ENCODE measurements around the gene TMC3. TPM values are rescaled to one million over a fixed set of nuclear protein-coding genes. Genes with fewer than 3 reads are reported as not detected.

TMC3 gene
- total RNA-seq, 2 experiments from 2014 or later = not detected

- Histone ChIP-seq H3K4me3 (ENCODE audit: low read depth, low read length, poor library complexity, severe bottlenecking) (no peak overlapping the region), H3K4me2 (ENCODE audit: low read length) (no peak overlapping the region), H3K4me1 (ENCODE audit: insufficient read depth, low read length, poor library complexity, severe bottlenecking) (peaks cover 76% of the 10 kb centered on the region), H3K27ac (ENCODE audit: low read depth, low read length, poor library complexity, severe bottlenecking) (no peak overlapping the region), H2AFZ (ENCODE audit: low read length) (no peak overlapping the region), H3K36me3 (ENCODE audit: insufficient read depth, low read length) (no peaks in the 10 kb centered on the region), H3K9me3 (ENCODE audit: low read length) (no peaks in the 10 kb centered on the region), H4K20me1 (ENCODE audit: insufficient read depth, low read length) (no peaks in the 10 kb centered on the region), H3K9me2 (ENCODE audit: insufficient read depth, low read length) (no peaks in the 10 kb centered on the region), H3K79me2 (ENCODE audit: insufficient read depth, low read depth, low read length) (no peaks in the 10 kb centered on the region)
- no peak for TF ChIP-seq CTCF (conservative IDR thresholded peaks at IDR 0.05; ENCODE audit: low read length)
- TF ChIP-seq EZH2phosphoT487 (IDR thresholded peaks at IDR 0.05; ENCODE audit: borderline replicate concordance, low read depth, low read length) = no peak
- intact Hi-C loops (cut with micrococcal nuclease; ENCODE audit: unreplicated experiment) = no loop called here
- POLR2A ChIA-PET = interaction anchor here (2.1 kb wide), 1 partner anchor 48 kb away, joined by 4 read pairs; no protein-coding TSS in a partner anchor
- CTCF ChIA-PET (ENCODE audit: unreplicated experiment) = no interaction called here
- DNase-seq (ENCODE audit: low spot score) = no peak
- no TSS peak for BruUV-seq (replicated peaks)
These were observed 86.0 kb downstream of the TMC3 start for GRCh38 chr15:81288040-81288439.

GRCh38 chr15:81286621-81287121 lies 87.3 kb downstream of the TMC3 start:
- Histone ChIP-seq H3K79me2 (ENCODE audit: insufficient read depth, low read depth, low read length) (no peaks in the 10 kb centered on the region), H4K20me1 (ENCODE audit: insufficient read depth, low read length) (no peaks in the 10 kb centered on the region), H3K9me3 (ENCODE audit: low read length) (no peaks in the 10 kb centered on the region), H3K4me3 (ENCODE audit: low read depth, low read length, poor library complexity, severe bottlenecking) (no peak overlapping the region), H3K27ac (ENCODE audit: low read depth, low read length, poor library complexity, severe bottlenecking) (peak overlapping the region; percentile 68), H3K4me2 (ENCODE audit: low read length) (peak overlapping the region; percentile 66), H3K4me1 (ENCODE audit: insufficient read depth, low read length, poor library complexity, severe bottlenecking) (peaks cover 62% of the 10 kb centered on the region), H3K9me2 (ENCODE audit: insufficient read depth, low read length) (no peaks in the 10 kb centered on the region), H3K36me3 (ENCODE audit: insufficient read depth, low read length) (no peaks in the 10 kb centered on the region), H2AFZ (ENCODE audit: low read length) (peak overlapping the region; percentile 69)
- ChIA-PET CTCF (ENCODE audit: unreplicated experiment) (interaction anchor here (0.7 kb wide), 1 partner anchor 10 kb away, joined by 3 read pairs; no protein-coding TSS in a partner anchor), POLR2A (interaction anchor here (0.9 to 2.1 kb wide), 4 partner anchors 9 to 49 kb away, joined by 3 to 15 read pairs (median 4); no protein-coding TSS in a partner anchor)
- TF ChIP-seq EZH2phosphoT487 (IDR thresholded peaks at IDR 0.05; ENCODE audit: borderline replicate concordance, low read depth, low read length) (no peak), CTCF (conservative IDR thresholded peaks at IDR 0.05; ENCODE audit: low read length) (no peak)
- intact Hi-C loops (cut with micrococcal nuclease; ENCODE audit: unreplicated experiment) = no loop called here
- no TSS peak for BruUV-seq (replicated peaks)
- DNase-seq (ENCODE audit: low spot score) = no peak

GRCh38 chr15:81285461-81285860 lies 88.6 kb downstream of the TMC3 start:
- Histone ChIP-seq H3K36me3 (ENCODE audit: insufficient read depth, low read length) (no peaks in the 10 kb centered on the region), H3K79me2 (ENCODE audit: insufficient read depth, low read depth, low read length) (no peaks in the 10 kb centered on the region), H3K9me3 (ENCODE audit: low read length) (no peaks in the 10 kb centered on the region), H3K4me1 (ENCODE audit: insufficient read depth, low read length, poor library complexity, severe bottlenecking) (peaks cover 50% of the 10 kb centered on the region), H4K20me1 (ENCODE audit: insufficient read depth, low read length) (no peaks in the 10 kb centered on the region), H3K27ac (ENCODE audit: low read depth, low read length, poor library complexity, severe bottlenecking) (peak overlapping the region; percentile 68), H3K4me2 (ENCODE audit: low read length) (peak overlapping the region; percentile 66), H3K4me3 (ENCODE audit: low read depth, low read length, poor library complexity, severe bottlenecking) (peak overlapping the region; percentile 29), H3K9me2 (ENCODE audit: insufficient read depth, low read length) (no peaks in the 10 kb centered on the region), H2AFZ (ENCODE audit: low read length) (peak overlapping the region; percentile 69; the same call in 1 of the 2 replicates)
- BruUV-seq (replicated peaks) = no TSS peak
- no peak for DNase-seq (ENCODE audit: low spot score)
- CTCF ChIA-PET (ENCODE audit: unreplicated experiment) = interaction anchor here (0.5 kb wide), 1 partner anchor 65 kb away, joined by 3 read pairs; no protein-coding TSS in a partner anchor
- POLR2A ChIA-PET = interaction anchor here (2.0 kb wide), 1 partner anchor 10 kb away, joined by 15 read pairs; no protein-coding TSS in a partner anchor
- TF ChIP-seq CTCF (conservative IDR thresholded peaks at IDR 0.05; ENCODE audit: low read length) (no peak), EZH2phosphoT487 (IDR thresholded peaks at IDR 0.05; ENCODE audit: borderline replicate concordance, low read depth, low read length) (no peak)
- intact Hi-C loops (cut with micrococcal nuclease; ENCODE audit: unreplicated experiment) = no loop called here
